Gastroesophageal sphincter (tissue), 3 donors: ENCODE results near the gene CORO2B.

Source experiments
- CTCF ChIP-seq, 4 experiments: fragments of 200-600 bp in 2 of 4; fragments of 450-650 bp in 2 of 4; sonication (generic) in 1 of 4; IDR thresholded peaks; one replicate each; pipeline ENCODE4 v1.5.1; 2017 to 2019; ENCODE audit warnings: antibody characterized with exemption in 4 of 4, mild to moderate bottlenecking in 2 of 4, moderate library complexity in 2 of 4
- POLR2A ChIP-seq, 2 donors: fragments of 450-650 bp; IDR thresholded peaks; one replicate each; pipeline ENCODE4 v1.6.1; 2017; ENCODE audit warnings: antibody characterized with exemption in 2 of 2, mild to moderate bottlenecking in 2 of 2, moderate library complexity in 1 of 2
- POLR2AphosphoS5 ChIP-seq: sonication (generic); formaldehyde crosslinking; IDR thresholded peaks from one replicate; pipeline ENCODE4 v1.6.1; 2017; ENCODE audit warnings: antibody characterized with exemption

GRCh38 chr15:68618394-68618793 is 39.6 kb downstream of the CORO2B start:
- TF ChIP-seq CTCF (IDR thresholded peaks at IDR 0.05) = no peak
- no peak for TF ChIP-seq POLR2A (IDR thresholded peaks at IDR 0.05)
- no peak for TF ChIP-seq POLR2AphosphoS5
